ENCODE data around the gene LIN54.

Gene LIN54

GRCh38 chr4:82898322-82899243 lies 112.0 kb downstream of the LIN54 start:
- no peak for ATAC-seq
- TF ChIP-seq ZFP3 (CRISPR knock-in tag; IDR thresholded peaks at IDR 0.05) = no peak
- no peak for TF ChIP-seq POU6F1 (CRISPR knock-in tag; IDR thresholded peaks at IDR 0.05; ENCODE audit: borderline replicate concordance, low read depth)
- TF ChIP-seq GLIS3 (CRISPR knock-in tag; IDR thresholded peaks at IDR 0.05) = no peak
- no peak for TF ChIP-seq ISL1 (CRISPR knock-in tag; IDR thresholded peaks at IDR 0.05)
- TF ChIP-seq PATZ1 (CRISPR knock-in tag; IDR thresholded peaks at IDR 0.05; ENCODE audit: borderline replicate concordance) = no peak
- TF ChIP-seq ESRRG (CRISPR knock-in tag; IDR thresholded peaks at IDR 0.05) = no peak
- TF ChIP-seq BACH2 (CRISPR knock-in tag; IDR thresholded peaks at IDR 0.05; ENCODE audit: borderline replicate concordance) = no peak
- no peak for TF ChIP-seq ZFP30 (CRISPR knock-in tag; IDR thresholded peaks at IDR 0.05)
- no peak for TF ChIP-seq RARB (CRISPR knock-in tag; IDR thresholded peaks at IDR 0.05)
- TF ChIP-seq ZNF8 (CRISPR knock-in tag; IDR thresholded peaks at IDR 0.05) = no peak
- TF ChIP-seq SNAI2 (CRISPR knock-in tag; IDR thresholded peaks at IDR 0.05) = no peak
- TF ChIP-seq CSDC2 (CRISPR knock-in tag; IDR thresholded peaks at IDR 0.05) = no peak
- no peak for TF ChIP-seq TSHZ2 (CRISPR knock-in tag; IDR thresholded peaks at IDR 0.05)
- TF ChIP-seq TCF4 (CRISPR knock-in tag; IDR thresholded peaks at IDR 0.05; ENCODE audit: borderline replicate concordance) = no peak
- TF ChIP-seq TOX (CRISPR knock-in tag; IDR thresholded peaks at IDR 0.05; ENCODE audit: borderline replicate concordance) = no peak
- TF ChIP-seq PPARA (CRISPR knock-in tag; IDR thresholded peaks at IDR 0.05; ENCODE audit: borderline replicate concordance) = no peak
- no peak for TF ChIP-seq CSRNP3 (CRISPR knock-in tag; IDR thresholded peaks at IDR 0.05)

GRCh38 chr4:82896755-82897154 lies 113.9 kb downstream of the LIN54 start:
- ATAC-seq = no peak
- TF ChIP-seq POU6F1 (CRISPR knock-in tag; IDR thresholded peaks at IDR 0.05; ENCODE audit: borderline replicate concordance, low read depth) = no peak
- TF ChIP-seq ZNF565 (CRISPR knock-in tag; conservative IDR thresholded peaks at IDR 0.05; ENCODE audit: low read depth) = no peak
- TF ChIP-seq CREB5 (CRISPR knock-in tag; IDR thresholded peaks at IDR 0.05; ENCODE audit: low read depth) = no peak
- TF ChIP-seq ZC3H10 (CRISPR knock-in tag; IDR thresholded peaks at IDR 0.05) = no peak
- TF ChIP-seq ZFP30 (CRISPR knock-in tag; IDR thresholded peaks at IDR 0.05) = no peak
- no peak for TF ChIP-seq GLIS3 (CRISPR knock-in tag; IDR thresholded peaks at IDR 0.05)
- TF ChIP-seq TCF4 (CRISPR knock-in tag; IDR thresholded peaks at IDR 0.05; ENCODE audit: borderline replicate concordance) = no peak
- TF ChIP-seq ISL1 (CRISPR knock-in tag; IDR thresholded peaks at IDR 0.05) = no peak
- TF ChIP-seq OSR1 (CRISPR knock-in tag; IDR thresholded peaks at IDR 0.05) = no peak
- TF ChIP-seq ZNF8 (CRISPR knock-in tag; IDR thresholded peaks at IDR 0.05) = no peak
- TF ChIP-seq TSHZ2 (CRISPR knock-in tag; IDR thresholded peaks at IDR 0.05) = no peak
- TF ChIP-seq SNAI2 (CRISPR knock-in tag; IDR thresholded peaks at IDR 0.05) = no peak
- no peak for TF ChIP-seq PPARA (CRISPR knock-in tag; IDR thresholded peaks at IDR 0.05; ENCODE audit: borderline replicate concordance)
- TF ChIP-seq ARNTL (CRISPR knock-in tag; IDR thresholded peaks at IDR 0.05; ENCODE audit: borderline replicate concordance, low read depth) = no peak
- no peak for TF ChIP-seq ZFP3 (CRISPR knock-in tag; IDR thresholded peaks at IDR 0.05)
- no peak for TF ChIP-seq CSRNP3 (CRISPR knock-in tag; IDR thresholded peaks at IDR 0.05)
- TF ChIP-seq TOX (CRISPR knock-in tag; IDR thresholded peaks at IDR 0.05; ENCODE audit: borderline replicate concordance) = no peak

Measured in SK-N-SH treated with all-trans-retinoic acid at 6 μM for 48 hours (cell line).